WTC11 (cell line): ENCODE results near the gene NUPR1. TPM values are rescaled to one million over a fixed set of nuclear protein-coding genes. Genes with fewer than 3 reads are reported as not detected.

ENCODE experiments used
- ATAC-seq: fragments of 200-7000 bp; cut with Tn5 transposase; 2 replicates; pipeline ENCODE4 v1.10.0; 2021; ENCODE audit warnings: mild to moderate bottlenecking, moderate library complexity
- CTCF ChIA-PET: fragments of 300-600 bp; sonication (Branson Sonifier 250); formaldehyde crosslinking; loops from one replicate; lab custom pipeline; 2021; ENCODE audit warnings: antibody characterized with exemption; lab: Charles Lee
- POLR2A ChIA-PET: fragments of 350-600 bp; sonication (Branson Sonifier 250); formaldehyde crosslinking; loops from one replicate; lab custom pipeline; 2021; ENCODE audit warnings: antibody characterized with exemption; lab: Charles Lee
- DNase-seq: peaks from one replicate; pipeline ENCODE4 v3.0.0; 2021; ENCODE audit warnings: low spot score
- H3K27ac Mint-ChIP-seq: 2 replicates; pipeline ENCODE4 v1.8.0; 2021; ENCODE audit warnings: mixed read lengths
- H3K27me3 Mint-ChIP-seq: 2 replicates; pipeline ENCODE4 v1.8.0; 2021; ENCODE audit warnings: low read depth, mild to moderate bottlenecking, moderate library complexity, mixed read lengths
- H3K36me3 Mint-ChIP-seq: 2 replicates; pipeline ENCODE4 v1.8.0; 2021; ENCODE audit warnings: mixed read lengths
- H3K4me1 Mint-ChIP-seq: 2 replicates; pipeline ENCODE4 v1.8.0; 2022; ENCODE audit warnings: mixed read lengths
- H3K4me3 Mint-ChIP-seq: 2 replicates; pipeline ENCODE4 v1.8.0; 2021; ENCODE audit warnings: mild to moderate bottlenecking, moderate library complexity, mixed read lengths
- H3K9me3 Mint-ChIP-seq: 2 replicates; pipeline ENCODE4 v1.8.0; 2021; ENCODE audit warnings: mixed read lengths
- EMX1 ChIP-seq: fragments of 250-450 bp; sonication (Bioruptor Pico); IDR thresholded peaks from 2 replicates; pipeline ENCODE4 v1.8.0; 2021; ENCODE audit warnings: mild to moderate bottlenecking
- ESRRA ChIP-seq: sonication (generic); formaldehyde crosslinking; IDR thresholded peaks from 2 replicates; pipeline ENCODE4 v1.8.1; 2022; ENCODE audit warnings: mild to moderate bottlenecking, missing genetic modification reagents, borderline replicate concordance
- FOXK1 ChIP-seq: sonication (generic); formaldehyde crosslinking; IDR thresholded peaks from 2 replicates; pipeline ENCODE4 v1.8.0; 2022; ENCODE audit warnings: mild to moderate bottlenecking, moderate library complexity, missing genetic modification reagents
- GTF2I ChIP-seq: fragments of 250-450 bp; sonication (Bioruptor Pico); conservative IDR thresholded peaks from 2 replicates; pipeline ENCODE4 v1.4.0; 2021; ENCODE audit warnings: mild to moderate bottlenecking
- HMGA2 ChIP-seq: fragments of 250-450 bp; sonication (Bioruptor Pico); IDR thresholded peaks from 2 replicates; pipeline ENCODE4 v1.4.0; 2021; ENCODE audit warnings: mild to moderate bottlenecking, moderate library complexity
- IRF2 ChIP-seq: sonication (generic); formaldehyde crosslinking; IDR thresholded peaks from 2 replicates; pipeline ENCODE4 v1.8.0; 2022; ENCODE audit warnings: low read depth, missing genetic modification reagents, borderline replicate concordance
- NR2C2 ChIP-seq: sonication (generic); formaldehyde crosslinking; IDR thresholded peaks from 2 replicates; pipeline ENCODE4 v1.8.0; 2022; ENCODE audit warnings: mild to moderate bottlenecking, missing genetic modification reagents
- SOX15 ChIP-seq: fragments of 250-450 bp; sonication (Bioruptor Pico); IDR thresholded peaks from 2 replicates; pipeline ENCODE4 v1.9.0; 2021; ENCODE audit warnings: mild to moderate bottlenecking
- TCF7 ChIP-seq: sonication (generic); formaldehyde crosslinking; IDR thresholded peaks from 2 replicates; pipeline ENCODE4 v1.8.0; 2022; ENCODE audit warnings: mild to moderate bottlenecking, low read depth, missing genetic modification reagents, moderate library complexity
- TEAD4 ChIP-seq: sonication (generic); formaldehyde crosslinking; IDR thresholded peaks from 2 replicates; pipeline ENCODE4 v1.8.0; 2022; ENCODE audit warnings: mild to moderate bottlenecking, missing genetic modification reagents
- ZNF121 ChIP-seq: sonication (generic); formaldehyde crosslinking; IDR thresholded peaks from 2 replicates; pipeline ENCODE4 v1.8.0; 2023; ENCODE audit warnings: missing genetic modification reagents
- ZNF219 ChIP-seq: sonication (generic); formaldehyde crosslinking; IDR thresholded peaks from 2 replicates; pipeline ENCODE4 v1.8.0; 2023; ENCODE audit warnings: missing genetic modification reagents, mild to moderate bottlenecking, borderline replicate concordance
- ZNF396 ChIP-seq: fragments of 250-450 bp; sonication (Bioruptor Pico); IDR thresholded peaks from 2 replicates; pipeline ENCODE4 v1.8.0; 2021; ENCODE audit warnings: mild to moderate bottlenecking, moderate library complexity, borderline replicate concordance
- ZNF532 ChIP-seq: fragments of 250-450 bp; sonication (Bioruptor Pico); IDR thresholded peaks from 2 replicates; pipeline ENCODE4 v1.9.0; 2021; ENCODE audit warnings: mild to moderate bottlenecking, borderline replicate concordance
- ZNF671 ChIP-seq: fragments of 250-450 bp; sonication (Bioruptor Pico); IDR thresholded peaks from 2 replicates; pipeline ENCODE4 v1.8.0; 2021; ENCODE audit warnings: mild to moderate bottlenecking
- total RNA-seq: library from RNA; stranded (reverse); gene quantifications from 3 replicates; pipeline ENCODE4 v1.2.3, GENCODE V29; 2021
- TF ChIP-seq, protein P1 (sequence below): fragments of 250-450 bp; sonication (Bioruptor Pico); IDR thresholded peaks from 2 replicates; pipeline ENCODE4 v1.9.0; 2021; ENCODE audit warnings: moderate library complexity, mild to moderate bottlenecking, inconsistent platforms, borderline replicate concordance
- TF ChIP-seq, protein P2 (sequence below): sonication (generic); formaldehyde crosslinking; IDR thresholded peaks from 2 replicates; pipeline ENCODE4 v1.8.0; 2022; ENCODE audit warnings: mild to moderate bottlenecking, missing genetic modification reagents
- TF ChIP-seq, protein P3 (sequence below): fragments of 200-600 bp; IDR thresholded peaks from 2 replicates; pipeline ENCODE4 v1.8.0; 2022; ENCODE audit warnings: antibody characterized with exemption
- TF ChIP-seq, protein P4 (sequence below): sonication (generic); formaldehyde crosslinking; conservative IDR thresholded peaks from 2 replicates; pipeline ENCODE4 v1.8.1; 2022; ENCODE audit warnings: mild to moderate bottlenecking, missing genetic modification reagents

The NUPR1 gene
- total RNA-seq, 1 experiment from 2014 or later = 0.33 TPM

GRCh38 chr16:28494121-28494851 lies 44.5 kb downstream of the NUPR1 start, which contains the start of gene APOBR:
Gene APOBR (plus strand): TSS chr16:28494643. CDS start chr16:28494682, 39 bp downstream.
- Mint-ChIP-seq H3K9me3 (no peaks in the 10 kb centered on the region), H3K4me3 (no peak within 1 kb of the TSS), H3K36me3 (no peaks in the 10 kb centered on the region), H3K4me1 (no peaks in the 10 kb centered on the region), H3K27ac (no peak within 1 kb of the TSS), H3K27me3 (peaks cover 20% of the 10 kb centered on the region)
- ATAC-seq (no peak), DNase-seq (no peak)
- ChIA-PET CTCF (no interaction called here), POLR2A (no interaction called here)
- no peak for TF ChIP-seq GTF2I (CRISPR knock-in tag)
- TF ChIP-seq FOXK1 (CRISPR knock-in tag) = no peak
- no peak for TF ChIP-seq HMGA2 (CRISPR knock-in tag)
- no peak for TF ChIP-seq TCF7
- TF ChIP-seq, protein P1, sequence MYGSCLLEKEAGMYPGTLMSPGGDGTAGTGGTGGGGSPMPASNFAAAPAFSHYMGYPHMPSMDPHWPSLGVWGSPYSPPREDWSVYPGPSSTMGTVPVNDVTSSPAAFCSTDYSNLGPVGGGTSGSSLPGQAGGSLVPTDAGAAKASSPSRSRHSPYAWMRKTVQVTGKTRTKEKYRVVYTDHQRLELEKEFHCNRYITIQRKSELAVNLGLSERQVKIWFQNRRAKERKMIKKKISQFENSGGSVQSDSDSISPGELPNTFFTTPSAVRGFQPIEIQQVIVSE (CRISPR knock-in tag) = no peak
- no peak for TF ChIP-seq ESRRA
- TF ChIP-seq ZNF219 = no peak
- TF ChIP-seq ZNF121 (CRISPR knock-in tag) = no peak
- TF ChIP-seq, protein P2, sequence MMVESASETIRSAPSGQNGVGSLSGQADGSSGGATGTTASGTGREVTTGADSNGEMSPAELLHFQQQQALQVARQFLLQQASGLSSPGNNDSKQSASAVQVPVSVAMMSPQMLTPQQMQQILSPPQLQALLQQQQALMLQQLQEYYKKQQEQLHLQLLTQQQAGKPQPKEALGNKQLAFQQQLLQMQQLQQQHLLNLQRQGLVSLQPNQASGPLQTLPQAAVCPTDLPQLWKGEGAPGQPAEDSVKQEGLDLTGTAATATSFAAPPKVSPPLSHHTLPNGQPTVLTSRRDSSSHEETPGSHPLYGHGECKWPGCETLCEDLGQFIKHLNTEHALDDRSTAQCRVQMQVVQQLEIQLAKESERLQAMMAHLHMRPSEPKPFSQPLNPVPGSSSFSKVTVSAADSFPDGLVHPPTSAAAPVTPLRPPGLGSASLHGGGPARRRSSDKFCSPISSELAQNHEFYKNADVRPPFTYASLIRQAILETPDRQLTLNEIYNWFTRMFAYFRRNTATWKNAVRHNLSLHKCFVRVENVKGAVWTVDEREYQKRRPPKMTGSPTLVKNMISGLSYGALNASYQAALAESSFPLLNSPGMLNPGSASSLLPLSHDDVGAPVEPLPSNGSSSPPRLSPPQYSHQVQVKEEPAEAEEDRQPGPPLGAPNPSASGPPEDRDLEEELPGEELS = no peak
- TF ChIP-seq NR2C2 (CRISPR knock-in tag) = no peak
- no peak for TF ChIP-seq ZNF532 (CRISPR knock-in tag)
- no peak for TF ChIP-seq EMX1 (CRISPR knock-in tag)
- TF ChIP-seq, protein P3, sequence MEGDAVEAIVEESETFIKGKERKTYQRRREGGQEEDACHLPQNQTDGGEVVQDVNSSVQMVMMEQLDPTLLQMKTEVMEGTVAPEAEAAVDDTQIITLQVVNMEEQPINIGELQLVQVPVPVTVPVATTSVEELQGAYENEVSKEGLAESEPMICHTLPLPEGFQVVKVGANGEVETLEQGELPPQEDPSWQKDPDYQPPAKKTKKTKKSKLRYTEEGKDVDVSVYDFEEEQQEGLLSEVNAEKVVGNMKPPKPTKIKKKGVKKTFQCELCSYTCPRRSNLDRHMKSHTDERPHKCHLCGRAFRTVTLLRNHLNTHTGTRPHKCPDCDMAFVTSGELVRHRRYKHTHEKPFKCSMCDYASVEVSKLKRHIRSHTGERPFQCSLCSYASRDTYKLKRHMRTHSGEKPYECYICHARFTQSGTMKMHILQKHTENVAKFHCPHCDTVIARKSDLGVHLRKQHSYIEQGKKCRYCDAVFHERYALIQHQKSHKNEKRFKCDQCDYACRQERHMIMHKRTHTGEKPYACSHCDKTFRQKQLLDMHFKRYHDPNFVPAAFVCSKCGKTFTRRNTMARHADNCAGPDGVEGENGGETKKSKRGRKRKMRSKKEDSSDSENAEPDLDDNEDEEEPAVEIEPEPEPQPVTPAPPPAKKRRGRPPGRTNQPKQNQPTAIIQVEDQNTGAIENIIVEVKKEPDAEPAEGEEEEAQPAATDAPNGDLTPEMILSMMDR = no peak

- H3K27ac Mint-ChIP-seq = peak overlapping the region; percentile 96
- H3K36me3 Mint-ChIP-seq = no peaks in the 10 kb centered on the region
- CTCF ChIA-PET = interaction anchor here (0.6 to 1.0 kb wide), 2 partner anchors 56 to 178 kb away, joined by 3 read pairs; no protein-coding TSS in a partner anchor
- no peaks in the 10 kb centered on the region for H3K9me3 Mint-ChIP-seq
- H3K4me3 Mint-ChIP-seq = peak overlapping the region; percentile 93
- no peak for DNase-seq
- ATAC-seq = no peak
- H3K4me1 Mint-ChIP-seq = no peaks in the 10 kb centered on the region
- TF ChIP-seq, protein P4, sequence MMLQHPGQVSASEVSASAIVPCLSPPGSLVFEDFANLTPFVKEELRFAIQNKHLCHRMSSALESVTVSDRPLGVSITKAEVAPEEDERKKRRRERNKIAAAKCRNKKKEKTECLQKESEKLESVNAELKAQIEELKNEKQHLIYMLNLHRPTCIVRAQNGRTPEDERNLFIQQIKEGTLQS (CRISPR knock-in tag) = no peak
- no peak for TF ChIP-seq TCF7
- TF ChIP-seq SOX15 (CRISPR knock-in tag) = no peak
- TF ChIP-seq ZNF396 (CRISPR knock-in tag) = no peak
- TF ChIP-seq ZNF671 = no peak
- no peak for TF ChIP-seq TEAD4 (CRISPR knock-in tag)
- TF ChIP-seq EMX1 (CRISPR knock-in tag) = no peak
- no peak for TF ChIP-seq IRF2 (CRISPR knock-in tag)
- TF ChIP-seq, all 79 proteins: peak for 0
- peaks cover 20% of the 10 kb centered on the region for H3K27me3 Mint-ChIP-seq
- POLR2A ChIA-PET = no interaction called here
Observed at GRCh38 chr16:28492511-28492910, 46.3 kb downstream of the NUPR1 start.
